ENCODE measurements around the gene PRELID3B. TPM values are rescaled to one million over a fixed set of nuclear protein-coding genes. Genes with fewer than 3 reads are reported as not detected.
"Not testable (repeated sequence)": the region's sequence is repeated elsewhere in the genome, so short reads cannot be mapped to it uniquely, and the experiment has no call there.

PRELID3B gene
- total and polyA plus RNA-seq, 7 experiments from 2014 or later, result 17.6 to 70.4 (median 42.0) TPM

GRCh38 chr20:59046862-59047261 is 4.3 kb upstream of the PRELID3B start:
- peaks cover 0 to 1% (median 0%) of the 10 kb centered on the region in 11 donors for H3K9me3 Mint-ChIP-seq
- no peaks in the 10 kb centered on the region for H3K9me3 ChIP-seq (ENCODE audit: control insufficient read depth in 2 of 3, low read length in 3 of 3)
- peaks cover 9 to 25% (median 18%) of the 10 kb centered on the region in 7 donors for H3K4me1 Mint-ChIP-seq
- ATAC-seq (no peak), DNase-seq (no peak)
- no peak overlapping the region for H3K27ac ChIP-seq (ENCODE audit: low read depth, low read length)
- H3K4me3 Mint-ChIP-seq, result no peak overlapping the region
- peaks cover 5 to 22% (median 9%) of the 10 kb centered on the region in 5 donors for H3K27me3 Mint-ChIP-seq
- no peaks in the 10 kb centered on the region for H3K36me3 Mint-ChIP-seq
- no peaks in the 10 kb centered on the region for H3K27me3 ChIP-seq (ENCODE audit: control insufficient read depth in 2 of 2, insufficient read depth in 2 of 2, low read length in 2 of 2)
- H3K4me3 ChIP-seq (ENCODE audit: low read length), result no peak overlapping the region
- intact Hi-C loops (cut with micrococcal nuclease), result no loop called here
- peaks cover 11 to 15% of the 10 kb centered on the region in 2 donors for H3K4me1 ChIP-seq (ENCODE audit: control insufficient read depth in 2 of 2, insufficient read depth in 2 of 2, low read length in 2 of 2)
- no peaks in the 10 kb centered on the region for H3K36me3 ChIP-seq (ENCODE audit: control insufficient read depth in 2 of 3, insufficient read depth in 3 of 3, low read length in 3 of 3)
- CTCF ChIA-PET, result no interaction called here
- POLR2A ChIA-PET, result interaction anchor here (0.6 to 1.5 kb wide), 3 partner anchors 13 to 25 kb away, joined by 3 read pairs; partner anchors contain the start of gene ATP5F1E
- no peak overlapping the region for H3K27ac Mint-ChIP-seq

- Histone ChIP-seq H3K4me1 (ENCODE audit: control insufficient read depth in 2 of 2, insufficient read depth in 2 of 2, low read length in 2 of 2) (peaks cover 30 to 32% of the 10 kb centered on the region in 2 donors), H3K27ac (ENCODE audit: low read depth, low read length) (no peak overlapping the region), H3K9me3 (ENCODE audit: control insufficient read depth in 2 of 3, low read length in 3 of 3) (no peaks in the 10 kb centered on the region), H3K4me3 (ENCODE audit: low read length) (no peak overlapping the region), H3K36me3 (ENCODE audit: control insufficient read depth in 2 of 3, insufficient read depth in 3 of 3, low read length in 3 of 3) (no peaks in the 10 kb centered on the region), H3K27me3 (ENCODE audit: control insufficient read depth in 2 of 2, insufficient read depth in 2 of 2, low read length in 2 of 2) (no peaks in the 10 kb centered on the region)
- ChIA-PET POLR2A (no interaction called here), CTCF (no interaction called here)
- DNase-seq (no peak), ATAC-seq (no peak)
- Mint-ChIP-seq H3K36me3 (peaks cover 0 to 14% (median 6%) of the 10 kb centered on the region in 5 donors), H3K4me3 (no peak overlapping the region), H3K27ac (peak overlapping the region in 5 of 9 donors; percentile 13 to 87 (median 58)), H3K4me1 (peaks cover 29 to 45% (median 38%) of the 10 kb centered on the region in 7 donors), H3K27me3 (peaks cover 0 to 5% (median 4%) of the 10 kb centered on the region in 5 donors), H3K9me3 (no peaks in the 10 kb centered on the region)
- intact Hi-C loops (cut with micrococcal nuclease), result loop anchor here (5.0 kb wide), 3 partner anchors 178 to 1412 kb away; partner anchors contain the start of gene RAB22A (in 1 of the 2)
Measured at GRCh38 chr20:59044796-59045195, 2.2 kb upstream of the PRELID3B start.

- H3K4me3 Mint-ChIP-seq, result peak overlapping the region in 1 of 10 donors; percentile 84
- CTCF ChIA-PET, result no interaction called here
- H3K36me3 ChIP-seq (ENCODE audit: control insufficient read depth in 2 of 3, insufficient read depth in 3 of 3, low read length in 3 of 3), result no peaks in the 10 kb centered on the region
- no peaks in the 10 kb centered on the region for H3K9me3 ChIP-seq (ENCODE audit: control insufficient read depth in 2 of 3, low read length in 3 of 3)
- intact Hi-C loops (cut with micrococcal nuclease), result loop anchor here (5.0 kb wide), 3 partner anchors 178 to 1412 kb away; partner anchors contain the start of gene RAB22A (in 1 of the 2)
- H3K36me3 Mint-ChIP-seq, result peaks cover 0 to 14% (median 6%) of the 10 kb centered on the region in 5 donors
- peaks cover 0 to 2% (median under 1%) of the 10 kb centered on the region in 5 donors for H3K27me3 Mint-ChIP-seq
- peaks cover 30 to 32% of the 10 kb centered on the region in 2 donors for H3K4me1 ChIP-seq (ENCODE audit: control insufficient read depth in 2 of 2, insufficient read depth in 2 of 2, low read length in 2 of 2)
- POLR2A ChIA-PET, result interaction anchor here (0.7 to 4.3 kb wide), 3 partner anchors 12 to 392 kb away, joined by 3 to 58 read pairs (median 3); partner anchors contain the start of gene ATP5F1E
- no peak overlapping the region for H3K27ac ChIP-seq (ENCODE audit: low read depth, low read length)
- no peak overlapping the region for H3K4me3 ChIP-seq (ENCODE audit: low read length)
- DNase-seq, result no peak
- no peak for ATAC-seq
- H3K27ac Mint-ChIP-seq, result peak overlapping the region in 6 of 9 donors; percentile 76 to 95 (median 88)
- H3K9me3 Mint-ChIP-seq, result no peaks in the 10 kb centered on the region
- H3K27me3 ChIP-seq (ENCODE audit: control insufficient read depth in 2 of 2, insufficient read depth in 2 of 2, low read length in 2 of 2), result no peaks in the 10 kb centered on the region
- H3K4me1 Mint-ChIP-seq, result peaks cover 30 to 50% (median 42%) of the 10 kb centered on the region in 7 donors
Measured at GRCh38 chr20:59044295-59044694, 1.7 kb upstream of the PRELID3B start.

GRCh38 chr20:59043698-59044097 is 1.1 kb upstream of the PRELID3B start:
- CTCF ChIA-PET, result interaction anchor here (0.5 to 1.1 kb wide), 3 partner anchors 46 to 360 kb away, joined by 3 read pairs; no protein-coding TSS in a partner anchor
- intact Hi-C loops (cut with micrococcal nuclease), result loop anchor here (2.0 to 5.0 kb wide), 7 partner anchors 37 to 1411 kb away; partner anchors contain the start of genes CTSZ (in 1 of the 2) and RAB22A (in 1 of the 2)
- ATAC-seq, result no peak
- H3K27ac Mint-ChIP-seq, result peak overlapping the region; percentile 47 to 95 (median 90)
- peaks cover 30 to 32% of the 10 kb centered on the region in 2 donors for H3K4me1 ChIP-seq (ENCODE audit: control insufficient read depth in 2 of 2, insufficient read depth in 2 of 2, low read length in 2 of 2)
- no peaks in the 10 kb centered on the region for H3K27me3 ChIP-seq (ENCODE audit: control insufficient read depth in 2 of 2, insufficient read depth in 2 of 2, low read length in 2 of 2)
- H3K36me3 ChIP-seq (ENCODE audit: control insufficient read depth in 2 of 3, insufficient read depth in 3 of 3, low read length in 3 of 3), result no peaks in the 10 kb centered on the region
- H3K4me1 Mint-ChIP-seq, result peaks cover 35 to 55% (median 48%) of the 10 kb centered on the region in 7 donors
- POLR2A ChIA-PET, result interaction anchor here (0.7 to 4.3 kb wide), 8 partner anchors 11 to 393 kb away, joined by 3 to 58 read pairs (median 4); partner anchors contain the start of genes ATP5F1E and STX16
- no peaks in the 10 kb centered on the region for H3K9me3 ChIP-seq (ENCODE audit: control insufficient read depth in 2 of 3, low read length in 3 of 3)
- no peaks in the 10 kb centered on the region for H3K9me3 Mint-ChIP-seq
- peak overlapping the region; percentile 75 to 92 (median 88) for H3K4me3 Mint-ChIP-seq
- H3K27me3 Mint-ChIP-seq, result no peaks in the 10 kb centered on the region
- H3K27ac ChIP-seq (ENCODE audit: low read depth, low read length), result peak overlapping the region; percentile 93
- peaks cover 3 to 14% (median 6%) of the 10 kb centered on the region in 5 donors for H3K36me3 Mint-ChIP-seq
- DNase-seq, result peak in 1 of 9 donors; percentile 2
- H3K4me3 ChIP-seq (ENCODE audit: low read length), result no peak overlapping the region

GRCh38 chr20:59042796-59043631 is 428 bp upstream of the PRELID3B start:
- peak; percentile 98 for ATAC-seq
- H3K36me3 Mint-ChIP-seq, result peaks cover 3 to 16% (median 6%) of the 10 kb centered on the region in 5 donors
- ChIA-PET CTCF (interaction anchor here (0.5 to 1.1 kb wide), 4 partner anchors 17 to 361 kb away, joined by 3 read pairs; no protein-coding TSS in a partner anchor), POLR2A (interaction anchor here (0.9 to 4.3 kb wide), 10 partner anchors 8 to 392 kb away, joined by 3 to 58 read pairs (median 3); partner anchors contain the start of genes ATP5F1E and STX16)
- intact Hi-C loops (cut with micrococcal nuclease), result loop anchor here (1.0 to 5.0 kb wide), 11 partner anchors 11 to 1411 kb away; partner anchors contain the start of genes ATP5F1E (in 2 of the 2), NELFCD (in 2 of the 2), CTSZ (in 1 of the 2) and RAB22A (in 1 of the 2)
- H3K27me3 Mint-ChIP-seq, result no peaks in the 10 kb centered on the region
- H3K27ac Mint-ChIP-seq, result peak overlapping the region; percentile 76 to 96 (median 91)
- no peaks in the 10 kb centered on the region for H3K9me3 Mint-ChIP-seq
- no peaks in the 10 kb centered on the region for H3K9me3 ChIP-seq (ENCODE audit: control insufficient read depth in 2 of 3, low read length in 3 of 3)
- no peaks in the 10 kb centered on the region for H3K27me3 ChIP-seq (ENCODE audit: control insufficient read depth in 2 of 2, insufficient read depth in 2 of 2, low read length in 2 of 2)
- peaks cover 35 to 54% (median 50%) of the 10 kb centered on the region in 7 donors for H3K4me1 Mint-ChIP-seq
- peak; percentile 90 to 98 (median 94) for DNase-seq
- peaks cover 3 to 5% (median 4%) of the 10 kb centered on the region in 3 experiments for H3K36me3 ChIP-seq (ENCODE audit: control insufficient read depth in 2 of 3, insufficient read depth in 3 of 3, low read length in 3 of 3)
- H3K27ac ChIP-seq (ENCODE audit: low read depth, low read length), result peak overlapping the region; percentile 93
- H3K4me3 ChIP-seq (ENCODE audit: low read length), result peak overlapping the region; percentile 76
- H3K4me1 ChIP-seq (ENCODE audit: control insufficient read depth in 2 of 2, insufficient read depth in 2 of 2, low read length in 2 of 2), result peaks cover 30 to 32% of the 10 kb centered on the region in 2 donors
- peak overlapping the region; percentile 81 to 96 (median 90) for H3K4me3 Mint-ChIP-seq

- H3K36me3 ChIP-seq (ENCODE audit: control insufficient read depth in 2 of 3, insufficient read depth in 3 of 3, low read length in 3 of 3), result peaks cover 7 to 19% (median 14%) of the 10 kb centered on the region in 3 experiments
- intact Hi-C loops (cut with micrococcal nuclease), result loop anchor here (5.0 kb wide), 3 partner anchors 181 to 1409 kb away; partner anchors contain the start of gene RAB22A (in 1 of the 2)
- H3K4me1 ChIP-seq (ENCODE audit: control insufficient read depth in 2 of 2, insufficient read depth in 2 of 2, low read length in 2 of 2), result peaks cover 30 to 32% of the 10 kb centered on the region in 2 donors
- DNase-seq; H3K9me3 ChIP-seq (ENCODE audit: control insufficient read depth in 2 of 3, low read length in 3 of 3); H3K27me3 Mint-ChIP-seq; ATAC-seq; H3K9me3 Mint-ChIP-seq; H3K27me3 ChIP-seq (ENCODE audit: control insufficient read depth in 2 of 2, insufficient read depth in 2 of 2, low read length in 2 of 2); CTCF ChIA-PET: not testable (repeated sequence)
- Mint-ChIP-seq H3K4me1 (peaks cover 40 to 59% (median 58%) of the 10 kb centered on the region in 7 donors), H3K36me3 (peaks cover 10 to 30% (median 12%) of the 10 kb centered on the region in 5 donors), H3K27ac (peak overlapping the region in 8 of 9 donors; percentile 16 to 90 (median 58)), H3K4me3 (peak overlapping the region; percentile 81 to 96 (median 90))
- peak overlapping the region; percentile 93 for H3K27ac ChIP-seq (ENCODE audit: low read depth, low read length)
- POLR2A ChIA-PET, result interaction anchor here (0.6 to 4.3 kb wide), 5 partner anchors 9 to 150 kb away, joined by 3 to 58 read pairs (median 4); partner anchors contain the start of gene ATP5F1E
- H3K4me3 ChIP-seq (ENCODE audit: low read length), result peak overlapping the region; percentile 76
Measured at GRCh38 chr20:59041487-59041886, 1.1 kb downstream of the PRELID3B start.
